Putamen (tissue), 1 donor: ENCODE measurements around the gene LAMB4.
A peak's percentile ranks its signal among the peaks of the same experiment; 100 is the strongest.

ENCODE experiments used
- DNase-seq: peaks from one replicate; pipeline ENCODE4 v3.0.0-alpha.2; 2016; ENCODE audit warnings: low spot score

Gene LAMB4

DNA sequence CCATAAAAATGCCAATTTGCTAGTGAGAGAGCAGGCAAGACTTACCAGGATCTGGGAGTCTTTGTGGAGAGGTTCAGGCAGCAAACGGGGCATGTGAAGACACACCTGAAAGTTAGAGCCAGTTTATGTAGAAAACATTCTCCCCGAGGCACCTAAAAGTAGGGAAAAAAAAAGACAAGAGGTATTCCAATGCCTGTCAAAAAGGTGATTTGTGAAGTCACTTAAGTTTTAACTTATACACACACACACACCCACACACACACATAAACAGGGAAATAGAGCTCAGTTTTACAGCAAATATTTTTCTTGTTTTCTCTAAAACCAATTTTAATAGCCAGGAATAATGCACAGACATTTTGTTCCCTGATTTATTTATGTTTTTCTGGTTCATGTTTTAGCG is at the start of gene LAMB4:
TSS of gene LAMB4 (minus strand) at position 101 of the 400 bp plus-strand sequence. CDS start 7,197 bp downstream, outside the sequence.
- DNase-seq, result no peak

DNA sequence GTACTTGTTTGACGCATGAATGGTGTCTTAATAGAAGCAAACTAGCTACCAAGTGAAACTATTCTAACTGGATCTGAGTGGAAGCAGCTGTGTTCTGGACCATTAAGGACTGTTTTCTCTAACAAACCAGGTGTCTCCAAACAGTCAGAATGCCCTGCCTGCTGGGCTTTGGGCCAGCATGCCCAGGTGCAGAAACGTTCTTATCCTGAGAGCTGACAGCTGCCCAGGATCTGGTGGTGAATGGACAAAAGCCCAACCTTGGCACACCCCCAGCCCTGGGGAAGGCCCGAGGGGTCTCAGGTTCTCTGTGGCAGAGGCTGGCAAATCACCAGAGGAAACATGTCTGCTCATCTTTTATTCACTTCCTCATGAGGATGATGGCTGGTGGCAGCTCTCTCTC is 48.2 kb upstream of the LAMB4 start:
- no peak for DNase-seq

GRCh38 chr7:108171164-108171563 is 41.0 kb upstream of the LAMB4 start:
- no peak for DNase-seq

- DNase-seq, result no peak
Observed at GRCh38 chr7:108170251-108170650, 40.1 kb upstream of the LAMB4 start.

GRCh38 chr7:108167460-108167859 is 37.3 kb upstream of the LAMB4 start:
- DNase-seq, result no peak

- DNase-seq, result no peak
Observed at GRCh38 chr7:108166687-108167086, 36.5 kb upstream of the LAMB4 start.

DNA sequence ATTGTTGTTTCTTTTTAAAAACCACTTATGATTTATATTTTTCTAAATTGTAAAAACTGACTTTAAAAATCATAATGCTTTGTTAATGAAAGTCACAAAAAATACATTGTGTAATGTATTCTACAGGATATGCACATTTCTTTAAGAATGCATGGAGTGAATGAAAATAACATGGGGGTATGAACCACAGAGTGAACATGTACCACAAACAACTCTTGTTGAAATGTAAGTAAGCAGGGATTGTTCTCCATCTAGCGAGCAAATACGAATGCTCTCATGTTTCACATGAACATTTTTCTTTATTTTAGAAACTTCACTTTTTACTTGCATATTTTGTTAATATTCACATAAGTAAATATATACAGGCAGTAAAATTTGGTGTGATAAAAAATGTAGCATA is 35.6 kb upstream of the LAMB4 start:
- DNase-seq, result no peak

DNA sequence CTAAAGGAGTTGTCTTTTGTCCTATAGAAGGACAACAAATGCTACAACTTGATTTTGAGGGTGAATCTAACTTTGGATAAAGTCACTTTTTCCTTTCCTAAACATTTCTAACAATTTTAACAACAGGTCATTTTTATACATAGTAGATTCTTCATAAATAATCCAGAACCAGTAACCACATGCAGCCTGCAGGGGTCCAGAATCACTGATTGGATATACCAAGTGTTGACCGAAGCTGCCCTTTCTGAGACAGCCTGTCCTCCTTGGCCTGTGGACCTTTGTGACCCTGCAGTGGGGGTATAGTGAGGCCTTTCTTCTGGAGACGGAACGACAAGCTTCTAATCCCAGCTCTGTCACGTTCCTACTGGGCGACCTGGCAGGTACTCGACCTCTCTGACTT is 34.8 kb upstream of the LAMB4 start:
- no peak for DNase-seq

DNA sequence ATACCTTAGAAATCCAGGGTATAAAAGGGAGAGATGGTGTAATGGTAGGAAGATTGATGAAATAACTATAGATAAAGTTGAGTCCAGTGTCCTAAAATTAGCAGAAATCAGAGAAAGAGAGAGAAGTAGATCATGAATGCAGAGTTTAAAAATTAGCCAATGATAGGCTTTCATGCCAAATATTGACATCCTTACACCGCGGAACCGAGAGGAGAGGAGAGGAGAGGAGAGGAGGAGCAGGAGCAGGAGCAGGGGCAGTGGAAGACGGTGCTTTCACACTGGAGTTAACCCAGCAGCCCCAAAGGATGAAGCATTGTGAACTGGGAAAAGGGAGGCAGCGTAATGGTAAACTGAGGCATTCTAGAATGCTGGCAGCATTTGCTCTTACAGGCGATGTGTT is 34.2 kb upstream of the LAMB4 start:
- DNase-seq, result no peak

DNA sequence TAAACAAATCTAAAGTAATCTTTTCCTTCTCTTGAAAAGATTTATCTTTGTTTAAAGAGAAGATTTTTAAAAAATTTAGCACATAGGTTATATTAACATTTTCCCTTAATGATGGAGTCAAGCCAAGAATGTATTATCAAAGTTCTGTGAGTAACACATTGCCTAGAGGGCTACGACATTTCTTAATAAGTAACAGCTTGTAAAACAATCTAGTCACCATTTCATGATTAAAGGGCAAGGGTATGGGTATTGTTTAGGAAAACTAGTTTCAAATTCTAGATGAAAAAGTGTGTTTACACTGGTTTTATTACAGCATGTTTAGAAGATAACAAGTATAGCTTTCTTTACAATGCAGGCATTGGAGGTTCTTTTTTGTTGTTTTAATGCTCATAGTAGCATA is 28.6 kb upstream of the LAMB4 start:
- DNase-seq, result no peak

DNA sequence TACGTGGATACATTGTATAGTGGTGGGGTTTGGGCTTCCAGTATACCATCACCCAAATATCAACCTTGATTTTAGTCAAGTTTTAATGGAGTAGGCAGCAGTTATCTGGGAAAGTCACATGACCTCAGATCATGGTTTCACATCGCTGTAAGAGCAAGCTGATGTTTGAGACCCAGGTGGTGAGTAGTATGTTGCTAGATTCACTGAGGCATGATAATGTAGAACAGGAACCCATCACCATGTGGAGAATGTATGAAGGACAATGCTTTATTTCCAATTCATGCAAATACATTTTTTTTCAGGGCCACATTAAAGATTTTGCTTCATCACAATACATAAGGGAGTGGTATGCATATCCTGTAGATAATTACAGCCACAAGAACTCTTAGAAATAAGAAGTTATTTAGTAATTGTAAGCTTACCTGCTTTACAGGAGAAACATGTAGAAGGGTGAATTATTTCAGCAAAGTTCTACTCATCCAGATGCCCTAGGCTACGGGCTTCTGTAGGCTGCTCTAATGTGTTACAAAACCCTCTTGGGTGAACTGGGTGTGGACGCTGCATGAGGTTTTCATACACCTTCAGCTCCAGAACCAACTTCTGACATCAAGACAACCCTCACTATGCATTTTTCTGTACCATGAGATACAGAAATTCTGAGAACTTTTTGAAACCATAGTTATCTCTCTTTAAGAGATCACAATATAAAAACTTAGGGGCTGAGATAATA is 27.6 kb upstream of the LAMB4 start:
- DNase-seq, result no peak

- no peak for DNase-seq
Observed at GRCh38 chr7:108156897-108157605, 26.9 kb upstream of the LAMB4 start.

DNA sequence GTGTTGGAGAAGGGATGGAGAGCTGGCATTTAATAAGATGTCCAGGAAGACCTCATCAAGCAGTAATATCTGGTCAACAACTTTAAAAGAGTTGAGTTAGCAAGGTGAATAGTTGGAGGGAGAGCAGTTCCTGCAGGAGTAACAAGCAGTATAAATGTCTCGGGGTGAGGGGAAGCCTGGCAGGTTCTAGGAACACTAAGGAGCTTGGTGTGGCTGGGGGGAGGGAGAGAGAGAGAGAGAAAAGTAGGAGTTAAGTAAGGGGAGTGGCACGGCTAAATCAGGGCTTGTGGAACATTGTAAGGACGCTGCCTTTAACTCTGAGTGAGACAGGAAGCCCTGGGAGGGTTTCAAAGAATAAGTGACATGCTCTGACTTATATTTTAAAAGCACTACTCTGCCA is 22.0 kb upstream of the LAMB4 start:
- DNase-seq, result no peak

DNA sequence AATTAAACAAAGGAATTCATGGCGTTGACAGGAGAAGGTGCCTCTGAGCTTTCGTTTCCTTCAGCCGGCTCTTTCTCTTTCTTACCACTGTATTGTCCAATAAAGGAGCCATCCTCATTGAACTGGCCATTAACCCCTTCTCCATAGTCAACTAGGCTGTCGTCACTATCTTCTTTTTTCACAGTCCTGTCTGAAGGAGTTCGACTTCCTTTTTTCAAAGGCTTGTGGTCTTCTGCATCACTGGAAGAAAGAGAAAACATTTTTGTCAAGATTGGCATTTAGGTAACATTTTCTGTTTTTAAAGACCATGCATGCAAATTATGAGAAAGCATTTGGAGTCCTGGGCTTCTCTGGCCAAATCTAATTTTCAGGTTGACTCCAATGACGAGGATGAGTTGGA is 19.7 kb upstream of the LAMB4 start:
- no peak for DNase-seq

- no peak for DNase-seq
Observed at GRCh38 chr7:108149119-108149518, 19.0 kb upstream of the LAMB4 start.

GRCh38 chr7:108147031-108147563 is 16.9 kb upstream of the LAMB4 start:
- no peak for DNase-seq

DNA sequence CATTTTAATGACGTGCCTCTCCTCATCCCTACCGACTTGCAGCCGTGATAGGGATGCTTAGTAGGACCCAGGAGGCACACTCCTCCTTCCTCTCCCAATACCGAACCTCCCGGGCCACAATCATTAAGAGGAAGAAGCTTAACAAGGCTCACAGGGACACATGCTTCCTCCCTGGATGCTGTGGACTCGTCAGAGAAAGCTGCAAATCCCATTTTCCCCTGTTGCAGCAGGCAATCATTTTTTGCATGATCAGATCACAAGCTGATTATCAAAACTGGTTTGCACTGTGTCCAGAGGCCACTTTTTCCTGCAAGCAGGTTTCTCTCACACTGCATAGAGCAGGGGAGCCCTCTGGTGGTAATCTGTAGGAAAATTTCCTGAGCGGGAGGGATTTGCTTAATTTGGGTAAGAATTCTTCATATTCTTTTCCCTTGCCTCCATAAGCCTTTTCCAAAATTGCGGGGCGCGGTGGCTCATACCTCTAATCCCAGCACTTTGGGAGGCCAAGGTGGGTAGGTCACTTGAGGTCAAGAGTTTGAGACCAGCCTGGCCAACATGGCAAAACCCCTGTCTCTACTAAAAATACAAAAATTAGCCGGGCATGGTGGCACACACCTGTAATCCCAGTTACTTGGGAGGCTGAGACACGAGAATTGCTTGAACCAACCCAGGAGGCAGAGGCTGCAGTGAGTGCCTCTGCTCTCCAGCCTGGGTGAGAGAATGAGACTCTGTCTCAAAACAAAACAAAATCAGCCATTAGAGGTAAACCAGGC is 16.1 kb upstream of the LAMB4 start:
- DNase-seq, result peak; percentile 76

DNA sequence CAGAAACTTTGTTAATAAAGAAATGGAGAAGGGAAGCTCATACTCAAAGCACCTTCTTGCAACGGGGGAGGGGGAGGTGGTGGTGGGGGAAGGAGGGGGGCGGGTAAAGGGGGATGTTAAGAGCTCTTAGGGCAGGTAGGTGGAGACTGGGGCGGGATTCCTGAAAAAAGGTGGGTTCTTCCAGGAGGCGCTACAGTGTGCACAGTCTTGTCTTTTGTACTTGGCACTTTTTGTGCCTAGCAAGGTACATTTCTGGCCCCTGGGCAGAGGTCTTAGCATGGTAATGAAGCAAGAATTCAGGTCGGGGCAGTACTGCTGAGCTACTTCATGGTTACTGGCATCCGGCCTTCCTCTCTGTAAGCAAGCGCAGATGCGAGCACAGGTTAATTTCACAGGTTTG is 15.2 kb upstream of the LAMB4 start:
- no peak for DNase-seq

DNA sequence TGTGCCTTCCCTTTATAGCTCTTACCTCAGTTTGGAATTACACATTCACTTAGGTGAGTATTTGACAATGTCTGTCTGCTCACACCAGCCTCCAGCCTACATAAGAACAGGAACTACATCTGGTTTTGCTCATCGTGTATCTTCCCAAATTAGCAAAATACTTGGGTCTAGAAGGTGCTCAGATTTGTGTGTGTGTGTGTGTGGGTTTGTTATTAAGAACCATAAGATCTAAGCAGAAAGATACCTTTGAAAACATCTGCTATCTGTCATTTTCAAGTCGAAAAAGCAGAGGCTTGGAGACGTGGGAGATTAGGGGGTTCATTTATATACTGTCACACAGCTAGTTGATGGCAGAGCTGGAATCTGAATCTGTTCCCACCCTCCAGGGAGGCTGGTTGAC is 14.8 kb upstream of the LAMB4 start:
- DNase-seq, result peak; percentile 51

DNA sequence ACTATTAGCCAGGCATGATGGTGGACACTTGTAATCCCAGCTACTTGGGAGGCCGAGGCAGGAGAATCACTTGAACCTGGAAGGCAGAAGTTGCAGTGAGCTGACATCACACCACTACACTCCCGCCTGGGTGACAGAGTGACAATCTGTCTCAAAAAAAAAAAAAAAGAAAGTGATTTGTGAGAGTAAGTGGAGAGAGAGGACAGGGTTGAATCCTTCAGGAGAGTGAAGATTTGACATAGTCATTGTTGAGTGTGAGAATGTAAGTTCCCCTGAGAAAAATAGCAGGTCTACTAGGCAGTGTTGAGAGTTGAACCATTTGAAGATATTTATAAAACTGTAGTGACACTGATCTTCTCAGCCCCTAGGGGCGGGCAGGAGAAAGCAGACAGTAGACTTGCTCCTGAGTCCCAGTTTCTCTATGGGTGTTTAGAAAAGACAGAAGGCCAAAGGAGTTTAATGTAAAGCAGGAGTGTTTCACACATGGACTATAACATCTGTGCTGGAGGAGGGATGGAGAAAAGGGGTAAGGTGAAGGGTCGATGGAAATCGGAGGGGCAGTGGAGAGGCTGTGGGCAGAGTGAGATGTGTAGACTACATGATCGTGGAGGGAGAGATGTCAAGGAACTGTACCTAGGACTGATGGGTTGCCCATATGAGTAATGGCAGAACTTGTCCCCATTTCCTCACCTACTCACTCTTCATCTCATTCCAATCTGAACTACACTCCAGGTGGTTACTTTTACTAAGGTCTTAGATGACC is 13.7 kb upstream of the LAMB4 start:
- DNase-seq, result no peak

DNA sequence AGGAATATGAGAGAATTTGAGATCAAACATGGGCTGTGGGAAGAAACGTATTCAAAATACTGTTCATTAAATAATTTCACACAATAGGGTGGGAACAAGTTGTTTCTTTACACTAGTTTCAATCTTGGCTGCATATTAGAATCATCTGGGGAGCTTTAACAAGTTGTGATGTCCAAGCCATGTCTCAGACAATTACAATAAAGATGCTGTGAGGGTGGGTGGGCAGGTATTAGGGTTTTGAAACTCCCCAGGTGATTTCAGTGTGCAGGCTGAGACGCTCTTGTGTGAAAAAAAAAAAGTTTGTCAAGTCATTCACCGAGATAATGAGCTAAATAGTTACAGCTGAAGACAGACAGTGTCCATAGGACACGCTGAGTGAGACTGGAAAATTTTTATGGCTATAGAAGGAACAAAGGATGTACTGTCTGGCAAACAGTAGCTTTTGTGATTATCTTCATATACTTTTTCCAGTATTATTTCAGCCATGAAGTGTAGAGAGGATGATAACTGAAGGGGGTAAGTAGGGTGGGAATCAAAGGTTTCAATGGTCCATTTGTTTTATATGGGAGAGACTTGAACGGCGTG is 12.6 kb upstream of the LAMB4 start:
- DNase-seq, result no peak

DNA sequence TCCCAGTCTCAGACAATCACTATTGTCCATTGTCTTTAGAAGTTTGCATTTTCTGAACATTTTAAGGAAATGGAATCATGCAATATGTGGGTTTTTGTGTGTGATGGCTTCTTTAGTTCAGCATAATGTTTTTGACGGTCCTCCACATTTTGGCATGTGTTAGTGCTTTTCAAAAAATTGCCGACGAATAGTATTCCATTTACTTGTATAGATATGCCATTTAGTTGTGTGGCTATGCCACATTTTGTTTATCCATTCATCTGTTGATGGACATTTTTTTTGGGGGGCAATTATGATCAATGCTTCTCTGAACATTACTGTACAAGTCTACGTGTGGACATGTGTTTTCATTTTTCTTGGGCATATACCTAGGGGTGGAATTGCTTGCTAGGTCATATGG is 12.0 kb upstream of the LAMB4 start:
- no peak for DNase-seq
